GM23338 (cell line): ENCODE data around the gene ROR1. TPM values are rescaled to one million over a fixed set of nuclear protein-coding genes. Genes with fewer than 3 reads are reported as not detected.
A peak's percentile ranks its signal among the peaks of the same experiment; 100 is the strongest.

Experiments
- ATAC-seq: fragments of 200-7000 bp; cut with Tn5 transposase; 3 replicates; pipeline ENCODE4 v1.9.1; 2020
- DNase-seq: peaks from one replicate; pipeline ENCODE4 v3.0.0-alpha.2; 2015; ENCODE audit warnings: low spot score
- H2AFZ ChIP-seq: fragments of 200-600 bp; sonication (generic); 2 replicates; pipeline ENCODE4 v1.8.0; 2016; ENCODE audit warnings: antibody characterized with exemption, mild to moderate bottlenecking, moderate library complexity
- H3F3A ChIP-seq: fragments of 200-600 bp; sonication (generic); replicated peaks from 2 replicates; pipeline ENCODE4 v1.8.0; 2017; ENCODE audit warnings: antibody characterized with exemption, mixed run types, low read depth
- H3K27ac ChIP-seq: fragments of 200-600 bp; sonication (generic); 2 replicates; pipeline ENCODE4 v1.6.1; 2016; ENCODE audit warnings: low read depth
- H3K27me3 ChIP-seq: fragments of 200-600 bp; sonication (generic); 2 replicates; pipeline ENCODE4 v1.8.0; 2016; ENCODE audit warnings: mild to moderate bottlenecking, mixed run types, moderate library complexity; ENCODE audit not compliant: insufficient read depth
- H3K36me3 ChIP-seq: fragments of 200-600 bp; sonication (generic); 2 replicates; pipeline ENCODE4 v1.8.0; 2016; ENCODE audit warnings: mild to moderate bottlenecking; ENCODE audit not compliant: insufficient read depth
- H3K4me1 ChIP-seq: fragments of 200-600 bp; sonication (generic); 2 replicates; pipeline ENCODE4 v1.8.0; 2016; ENCODE audit warnings: mild to moderate bottlenecking, moderate library complexity; ENCODE audit not compliant: insufficient read depth
- H3K4me2 ChIP-seq: fragments of 200-600 bp; sonication (generic); 2 replicates; pipeline ENCODE4 v1.7.1; 2017; ENCODE audit warnings: mixed run types
- H3K4me3 ChIP-seq: fragments of 200-600 bp; sonication (generic); 2 replicates; pipeline ENCODE4 v1.6.1; 2016; ENCODE audit warnings: mixed run types
- H3K79me2 ChIP-seq: fragments of 200-600 bp; sonication (generic); replicated peaks from 2 replicates; pipeline ENCODE4 v1.8.0; 2017; ENCODE audit warnings: mild to moderate bottlenecking; ENCODE audit not compliant: insufficient read depth
- H3K9me2 ChIP-seq: fragments of 200-600 bp; sonication (generic); 2 replicates; pipeline ENCODE4 v1.8.0; 2017; ENCODE audit not compliant: insufficient read depth
- H4K20me1 ChIP-seq: fragments of 200-600 bp; sonication (generic); replicated peaks from 2 replicates; pipeline ENCODE4 v1.8.0; 2017; ENCODE audit warnings: mild to moderate bottlenecking; ENCODE audit not compliant: insufficient read depth
- H3K27ac Mint-ChIP-seq: 2 replicates; pipeline ENCODE4 v1.8.0; 2020; ENCODE audit warnings: inconsistent platforms, mild to moderate bottlenecking, moderate library complexity, mixed read lengths
- H3K27me3 Mint-ChIP-seq: 3 replicates; pipeline ENCODE4 v1.8.0; 2022; ENCODE audit warnings: low read depth, mild to moderate bottlenecking, moderate library complexity, mixed read lengths, inconsistent platforms; ENCODE audit not compliant: insufficient read depth, poor library complexity
- H3K36me3 Mint-ChIP-seq: 3 replicates; pipeline ENCODE4 v1.8.0; 2021; ENCODE audit warnings: low read depth, mild to moderate bottlenecking, inconsistent platforms, moderate library complexity, mixed read lengths
- H3K4me1 Mint-ChIP-seq: 3 replicates; pipeline ENCODE4 v1.8.0; 2020; ENCODE audit warnings: mild to moderate bottlenecking, inconsistent platforms, mixed read lengths
- H3K4me3 Mint-ChIP-seq: 3 replicates; pipeline ENCODE4 v1.8.0; 2021; ENCODE audit warnings: moderate library complexity, mild to moderate bottlenecking, inconsistent platforms, mixed read lengths
- H3K9me3 Mint-ChIP-seq: 3 replicates; pipeline ENCODE4 v1.8.0; 2020; ENCODE audit warnings: moderate library complexity, mild to moderate bottlenecking, inconsistent platforms, mixed read lengths
- CREB1 ChIP-seq: fragments of 250-450 bp; sonication (Bioruptor Pico); IDR thresholded peaks from 2 replicates; pipeline ENCODE4 v1.5.0; 2020; ENCODE audit warnings: low read depth, mild to moderate bottlenecking, moderate library complexity
- EZH2 ChIP-seq: fragments of 200-600 bp; sonication (generic); IDR thresholded peaks from one replicate; pipeline ENCODE4 v1.8.0; 2017; ENCODE audit warnings: antibody characterized with exemption, mild to moderate bottlenecking, low read depth; ENCODE audit not compliant: unreplicated experiment
- EZH2phosphoT487 ChIP-seq: fragments of 200-600 bp; sonication (generic); IDR thresholded peaks from one replicate; pipeline ENCODE4 v1.8.1; 2018; ENCODE audit warnings: antibody characterized with exemption; ENCODE audit not compliant: unreplicated experiment
- JUNB ChIP-seq: IDR thresholded peaks from one replicate; pipeline ENCODE4 v1.6.1; 2016; ENCODE audit warnings: antibody characterized with exemption; ENCODE audit not compliant: unreplicated experiment
- NANOG ChIP-seq: IDR thresholded peaks from 2 replicates; pipeline ENCODE4 v1.6.1; 2016; ENCODE audit warnings: antibody characterized with exemption, borderline replicate concordance
- POLR2AphosphoS5 ChIP-seq: IDR thresholded peaks from 2 replicates; pipeline ENCODE4 v1.6.1; 2016; ENCODE audit warnings: antibody characterized with exemption, low read depth
- REST ChIP-seq: IDR thresholded peaks from one replicate; pipeline ENCODE4 v1.6.1; 2018; ENCODE audit warnings: antibody characterized with exemption; ENCODE audit not compliant: unreplicated experiment
- STAT1 ChIP-seq: IDR thresholded peaks from one replicate; pipeline ENCODE4 v1.6.1; 2016; ENCODE audit warnings: antibody characterized with exemption; ENCODE audit not compliant: unreplicated experiment
- ZNF114 ChIP-seq: fragments of 250-450 bp; sonication (Bioruptor Pico); IDR thresholded peaks from 2 replicates; pipeline ENCODE4 v1.5.0; 2020; ENCODE audit warnings: mild to moderate bottlenecking, moderate library complexity
- ZNF331 ChIP-seq: fragments of 250-450 bp; sonication (Bioruptor Pico); IDR thresholded peaks from 2 replicates; pipeline ENCODE4 v1.5.0; 2020; ENCODE audit warnings: low read depth, mild to moderate bottlenecking, moderate library complexity
- polyA plus RNA-seq: library from polyadenylated mRNA; unstranded; fragments of >200 nt; fragmentation: Nextera tagmentation; extraction: Ambion mirVana; gene quantifications from 2 replicates; pipeline ENCODE4 v1.2.1, GENCODE V29; 2016
- total RNA-seq: library from RNA; depleted of rRNA; stranded (reverse); fragments of >200 nt; shearing (Covaris generic); gene quantifications from 2 replicates; pipeline ENCODE4 v1.2.3, GENCODE V29; 2014
- TF ChIP-seq, protein P1 (sequence below), 2 experiments: fragments of 200-600 bp in 1 of 2; sonication (generic) in 1 of 2; conservative IDR thresholded peaks; 2 replicates each; pipeline versions ENCODE4 v1.5.1 to v1.6.1; 2016 to 2017; ENCODE audit warnings: antibody characterized with exemption in 2 of 2, low read depth in 2 of 2, mild to moderate bottlenecking in 2 of 2, moderate library complexity in 1 of 2
- TF ChIP-seq, protein P2 (sequence below): IDR thresholded peaks from 2 replicates; pipeline ENCODE4 v1.6.1; 2016; ENCODE audit warnings: antibody characterized with exemption
- TF ChIP-seq, protein P3 (sequence below): fragments of 250-450 bp; sonication (Bioruptor Pico); IDR thresholded peaks from 2 replicates; pipeline ENCODE4 v1.5.0; 2020; ENCODE audit warnings: mild to moderate bottlenecking, moderate library complexity

Gene ROR1
- total and polyA plus RNA-seq, 2 experiments from 2014 or later, result 59.7 to 96.0 TPM

- no peaks in the 10 kb centered on the region for H3K36me3 Mint-ChIP-seq
- no peaks in the 10 kb centered on the region for H3K27me3 ChIP-seq
- peaks cover 95% of the 10 kb centered on the region for H3K79me2 ChIP-seq
- H3K4me1 Mint-ChIP-seq, result peaks cover 90% of the 10 kb centered on the region
- H3K27ac ChIP-seq, result no peak overlapping the region
- H2AFZ ChIP-seq, result no peak overlapping the region
- H3K36me3 ChIP-seq, result no peaks in the 10 kb centered on the region
- ATAC-seq (no peak), DNase-seq (no peak)
- peaks cover 4% of the 10 kb centered on the region for H3K27me3 Mint-ChIP-seq
- 0 out of 3 replicates have a peak overlapping the region, but pooled peaks have one; percentile 2 for H3K4me3 Mint-ChIP-seq
- peaks cover 64% of the 10 kb centered on the region for H3K4me1 ChIP-seq
- no peak overlapping the region for H3K4me3 ChIP-seq
- no peak for TF ChIP-seq STAT1
- TF ChIP-seq, protein P1, sequence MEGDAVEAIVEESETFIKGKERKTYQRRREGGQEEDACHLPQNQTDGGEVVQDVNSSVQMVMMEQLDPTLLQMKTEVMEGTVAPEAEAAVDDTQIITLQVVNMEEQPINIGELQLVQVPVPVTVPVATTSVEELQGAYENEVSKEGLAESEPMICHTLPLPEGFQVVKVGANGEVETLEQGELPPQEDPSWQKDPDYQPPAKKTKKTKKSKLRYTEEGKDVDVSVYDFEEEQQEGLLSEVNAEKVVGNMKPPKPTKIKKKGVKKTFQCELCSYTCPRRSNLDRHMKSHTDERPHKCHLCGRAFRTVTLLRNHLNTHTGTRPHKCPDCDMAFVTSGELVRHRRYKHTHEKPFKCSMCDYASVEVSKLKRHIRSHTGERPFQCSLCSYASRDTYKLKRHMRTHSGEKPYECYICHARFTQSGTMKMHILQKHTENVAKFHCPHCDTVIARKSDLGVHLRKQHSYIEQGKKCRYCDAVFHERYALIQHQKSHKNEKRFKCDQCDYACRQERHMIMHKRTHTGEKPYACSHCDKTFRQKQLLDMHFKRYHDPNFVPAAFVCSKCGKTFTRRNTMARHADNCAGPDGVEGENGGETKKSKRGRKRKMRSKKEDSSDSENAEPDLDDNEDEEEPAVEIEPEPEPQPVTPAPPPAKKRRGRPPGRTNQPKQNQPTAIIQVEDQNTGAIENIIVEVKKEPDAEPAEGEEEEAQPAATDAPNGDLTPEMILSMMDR (conservative IDR thresholded peaks at IDR 0.05; ENCODE audit: low read depth in 2 of 2), result no peak
- TF ChIP-seq, protein P2, sequence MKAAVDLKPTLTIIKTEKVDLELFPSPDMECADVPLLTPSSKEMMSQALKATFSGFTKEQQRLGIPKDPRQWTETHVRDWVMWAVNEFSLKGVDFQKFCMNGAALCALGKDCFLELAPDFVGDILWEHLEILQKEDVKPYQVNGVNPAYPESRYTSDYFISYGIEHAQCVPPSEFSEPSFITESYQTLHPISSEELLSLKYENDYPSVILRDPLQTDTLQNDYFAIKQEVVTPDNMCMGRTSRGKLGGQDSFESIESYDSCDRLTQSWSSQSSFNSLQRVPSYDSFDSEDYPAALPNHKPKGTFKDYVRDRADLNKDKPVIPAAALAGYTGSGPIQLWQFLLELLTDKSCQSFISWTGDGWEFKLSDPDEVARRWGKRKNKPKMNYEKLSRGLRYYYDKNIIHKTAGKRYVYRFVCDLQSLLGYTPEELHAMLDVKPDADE, result no peak
- no peak for TF ChIP-seq REST
- no peak for TF ChIP-seq POLR2AphosphoS5
- TF ChIP-seq, protein P3, sequence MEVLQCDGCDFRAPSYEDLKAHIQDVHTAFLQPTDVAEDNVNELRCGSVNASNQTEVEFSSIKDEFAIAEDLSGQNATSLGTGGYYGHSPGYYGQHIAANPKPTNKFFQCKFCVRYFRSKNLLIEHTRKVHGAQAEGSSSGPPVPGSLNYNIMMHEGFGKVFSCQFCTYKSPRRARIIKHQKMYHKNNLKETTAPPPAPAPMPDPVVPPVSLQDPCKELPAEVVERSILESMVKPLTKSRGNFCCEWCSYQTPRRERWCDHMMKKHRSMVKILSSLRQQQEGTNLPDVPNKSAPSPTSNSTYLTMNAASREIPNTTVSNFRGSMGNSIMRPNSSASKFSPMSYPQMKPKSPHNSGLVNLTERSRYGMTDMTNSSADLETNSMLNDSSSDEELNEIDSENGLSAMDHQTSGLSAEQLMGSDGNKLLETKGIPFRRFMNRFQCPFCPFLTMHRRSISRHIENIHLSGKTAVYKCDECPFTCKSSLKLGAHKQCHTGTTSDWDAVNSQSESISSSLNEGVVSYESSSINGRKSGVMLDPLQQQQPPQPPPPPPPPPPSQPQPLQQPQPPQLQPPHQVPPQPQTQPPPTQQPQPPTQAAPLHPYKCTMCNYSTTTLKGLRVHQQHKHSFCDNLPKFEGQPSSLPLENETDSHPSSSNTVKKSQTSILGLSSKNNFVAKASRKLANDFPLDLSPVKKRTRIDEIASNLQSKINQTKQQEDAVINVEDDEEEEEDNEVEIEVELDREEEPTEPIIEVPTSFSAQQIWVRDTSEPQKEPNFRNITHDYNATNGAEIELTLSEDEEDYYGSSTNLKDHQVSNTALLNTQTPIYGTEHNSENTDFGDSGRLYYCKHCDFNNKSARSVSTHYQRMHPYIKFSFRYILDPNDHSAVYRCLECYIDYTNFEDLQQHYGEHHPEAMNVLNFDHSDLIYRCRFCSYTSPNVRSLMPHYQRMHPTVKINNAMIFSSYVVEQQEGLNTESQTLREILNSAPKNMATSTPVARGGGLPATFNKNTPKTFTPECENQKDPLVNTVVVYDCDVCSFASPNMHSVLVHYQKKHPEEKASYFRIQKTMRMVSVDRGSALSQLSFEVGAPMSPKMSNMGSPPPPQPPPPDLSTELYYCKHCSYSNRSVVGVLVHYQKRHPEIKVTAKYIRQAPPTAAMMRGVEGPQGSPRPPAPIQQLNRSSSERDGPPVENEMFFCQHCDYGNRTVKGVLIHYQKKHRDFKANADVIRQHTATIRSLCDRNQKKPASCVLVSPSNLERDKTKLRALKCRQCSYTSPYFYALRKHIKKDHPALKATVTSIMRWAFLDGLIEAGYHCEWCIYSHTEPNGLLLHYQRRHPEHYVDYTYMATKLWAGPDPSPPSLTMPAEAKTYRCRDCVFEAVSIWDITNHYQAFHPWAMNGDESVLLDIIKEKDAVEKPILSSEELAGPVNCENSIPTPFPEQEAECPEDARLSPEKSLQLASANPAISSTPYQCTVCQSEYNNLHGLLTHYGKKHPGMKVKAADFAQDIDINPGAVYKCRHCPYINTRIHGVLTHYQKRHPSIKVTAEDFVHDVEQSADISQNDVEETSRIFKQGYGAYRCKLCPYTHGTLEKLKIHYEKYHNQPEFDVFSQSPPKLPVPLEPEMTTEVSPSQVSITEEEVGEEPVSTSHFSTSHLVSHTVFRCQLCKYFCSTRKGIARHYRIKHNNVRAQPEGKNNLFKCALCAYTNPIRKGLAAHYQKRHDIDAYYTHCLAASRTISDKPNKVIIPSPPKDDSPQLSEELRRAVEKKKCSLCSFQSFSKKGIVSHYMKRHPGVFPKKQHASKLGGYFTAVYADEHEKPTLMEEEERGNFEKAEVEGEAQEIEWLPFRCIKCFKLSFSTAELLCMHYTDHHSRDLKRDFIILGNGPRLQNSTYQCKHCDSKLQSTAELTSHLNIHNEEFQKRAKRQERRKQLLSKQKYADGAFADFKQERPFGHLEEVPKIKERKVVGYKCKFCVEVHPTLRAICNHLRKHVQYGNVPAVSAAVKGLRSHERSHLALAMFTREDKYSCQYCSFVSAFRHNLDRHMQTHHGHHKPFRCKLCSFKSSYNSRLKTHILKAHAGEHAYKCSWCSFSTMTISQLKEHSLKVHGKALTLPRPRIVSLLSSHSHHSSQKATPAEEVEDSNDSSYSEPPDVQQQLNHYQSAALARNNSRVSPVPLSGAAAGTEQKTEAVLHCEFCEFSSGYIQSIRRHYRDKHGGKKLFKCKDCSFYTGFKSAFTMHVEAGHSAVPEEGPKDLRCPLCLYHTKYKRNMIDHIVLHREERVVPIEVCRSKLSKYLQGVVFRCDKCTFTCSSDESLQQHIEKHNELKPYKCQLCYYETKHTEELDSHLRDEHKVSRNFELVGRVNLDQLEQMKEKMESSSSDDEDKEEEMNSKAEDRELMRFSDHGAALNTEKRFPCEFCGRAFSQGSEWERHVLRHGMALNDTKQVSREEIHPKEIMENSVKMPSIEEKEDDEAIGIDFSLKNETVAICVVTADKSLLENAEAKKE (CRISPR knock-in tag), result no peak
- TF ChIP-seq ZNF114 (CRISPR knock-in tag), result no peak
- TF ChIP-seq EZH2phosphoT487, result no peak
- no peak for TF ChIP-seq EZH2
- no peak for TF ChIP-seq JUNB
- no peak for TF ChIP-seq CREB1 (CRISPR knock-in tag)
- no peak for TF ChIP-seq ZNF331 (CRISPR knock-in tag)
- TF ChIP-seq NANOG, result no peak
- H3K9me3 Mint-ChIP-seq, result no peaks in the 10 kb centered on the region
- peak overlapping the region; percentile 41; the same call in 1 of the 2 replicates for H3K4me2 ChIP-seq
- H3F3A ChIP-seq, result no peaks in the 10 kb centered on the region
- H3K9me2 ChIP-seq, result no peaks in the 10 kb centered on the region
- peak overlapping the region; percentile 94 for H3K27ac Mint-ChIP-seq
- no peaks in the 10 kb centered on the region; the same call in 1 of the 2 replicates for H4K20me1 ChIP-seq
These were observed 138.8 kb downstream of the ROR1 start for GRCh38 chr1:63912643-63913042.
